Adrenal gland (tissue), 12 donors: Measurements from ENCODE around the gene PGAP2. TPM values are rescaled to one million over a fixed set of nuclear protein-coding genes. Genes with fewer than 3 reads are reported as not detected.

Experiments used
- DNase-seq, 7 donors: peaks; one replicate each; pipeline ENCODE4 v3.0.0-alpha.2; 2019 to 2020
- H3K27ac ChIP-seq, 5 donors: fragments of 200-600 bp; sonication (generic) in 4 of 5; 1 replicate in 3 of 5; 2 replicates in 2 of 5; pipeline versions ENCODE4 v1.5.1 to v1.8.0; 2016 to 2020; ENCODE audit warnings: mild to moderate bottlenecking in 1 of 5
- H3K27me3 ChIP-seq: fragments of 200-600 bp; 2 replicates; pipeline ENCODE4 v1.8.0; 2021
- H3K36me3 ChIP-seq, 2 donors: fragments of 200-600 bp; replicated peaks in 1 of 2; 1 replicate in 1 of 2; 2 replicates in 1 of 2; pipeline versions ENCODE4 v1.5.1 to v1.8.0; 2018 to 2022
- H3K4me1 ChIP-seq, 2 donors: fragments of 200-600 bp; replicated peaks in 1 of 2; 1 replicate in 1 of 2; 2 replicates in 1 of 2; pipeline versions ENCODE4 v1.5.1 to v1.8.0; 2018 to 2021
- H3K4me3 ChIP-seq, 4 donors: fragments of 200-600 bp; sonication (generic) in 3 of 4; one replicate each; pipeline ENCODE4 v1.5.1; 2016 to 2018
- H3K9me3 ChIP-seq, 3 donors: fragments of 200-600 bp; sonication (generic) in 1 of 3; replicated peaks in 1 of 3; 1 replicate in 2 of 3; 2 replicates in 1 of 3; pipeline versions ENCODE4 v1.5.1 to v1.8.0; 2016 to 2021
- CTCF ChIP-seq, 6 experiments: fragments of 450-650 bp in 4 of 6; fragments of 200-600 bp in 2 of 6; sonication (generic) in 1 of 6; IDR thresholded peaks; 1 replicate in 5 of 6; 2 replicates in 1 of 6; pipeline versions ENCODE4 v1.5.1 to v1.8.0; 2016 to 2021; ENCODE audit warnings: antibody characterized with exemption in 6 of 6, mild to moderate bottlenecking in 2 of 6, moderate library complexity in 1 of 6
- POLR2A ChIP-seq, 2 donors: fragments of 450-650 bp; IDR thresholded peaks; one replicate each; pipeline ENCODE4 v1.6.1; 2017; ENCODE audit warnings: antibody characterized with exemption in 2 of 2, mild to moderate bottlenecking in 2 of 2, moderate library complexity in 1 of 2
- WGBS, 4 donors: extraction: QIAGEN DNeasy Blood & Tissue Kit in 2 of 4; methylation state at CpG; one replicate each; pipeline versions ENCODE4 v1.1.5 to v1.1.7; 2013 to 2017; 5-methylcytosine and 5-hydroxymethylcytosine counted together
- intact Hi-C, 2 donors: fragments of 100-400 bp; cut with DNase I; formaldehyde crosslinking; loops; one replicate each; pipeline versions ENCODE4 v1.14.1 to v1.15.0; 2022 to 2023
- polyA plus RNA-seq, 3 donors: library from polyadenylated mRNA; stranded (reverse); fragments of 200-250 nt in 2 of 3; fragments of 350-450 nt in 1 of 3; fragmentation: Illumina TruSeq in 1 of 3; extraction: RNeasy Lipid Tissue Mini Kit (QIAGEN cat#74804) in 1 of 3; gene quantifications; one replicate each; pipeline ENCODE4 v1.2.3, GENCODE V29; 2013 to 2014
- total RNA-seq, 9 donors: library from RNA; depleted of rRNA in 4 of 9; stranded (reverse); fragments of >200 nt in 4 of 9; fragments of 120-200 nt in 1 of 9; fragmentation: NEBNext Ultra II Directional in 1 of 9; extraction: Animal tissue kit (Norgen Biotek cat#: 25700) in 1 of 9; gene quantifications; one replicate each; pipeline versions ENCODE4 v1.1.0 to v1.2.4, GENCODE V29; 2013 to 2023
- donor health status: healthy with polysubstance abuse.
- donor health status: Bipolar disorder and iron deficiency.
- donor health status: DM: yes; HTN: yes; CAD: no.
- donor health status: DM: no; HTN: no; CAD: no.
- donor health status: DM: no; HTN: no; CAD: no.
- donor health status: DM: yes; HTN: yes; CAD: no.

PGAP2 gene
- total and polyA plus RNA-seq, 12 donors: 4.6 to 44.0 (median 19.9) TPM

GRCh38 chr11:3837793-3838192, 29.4 kb downstream of the PGAP2 start:
- intact Hi-C loops: no loop called here
- H3K27me3 ChIP-seq: no peaks in the 10 kb centered on the region
- peak overlapping the region in 2 of 5 donors; percentile 52 to 62 for H3K27ac ChIP-seq
- no peak for TF ChIP-seq CTCF (IDR thresholded peaks at IDR 0.05)
- TF ChIP-seq POLR2A (IDR thresholded peaks at IDR 0.05): no peak
- DNase-seq: peak in 6 of 7 donors; percentile 45 to 74 (median 61)
- H3K36me3 ChIP-seq: no peaks in the 10 kb centered on the region
- peaks cover 23 to 61% of the 10 kb centered on the region in 2 donors for H3K4me1 ChIP-seq
- 48 to 100% (median 80%) methylated on average over 1 of the region's 1 CpG for WGBS, 4 donors
- peak overlapping the region in 1 of 4 donors; percentile 3 for H3K4me3 ChIP-seq
- H3K9me3 ChIP-seq: no peaks in the 10 kb centered on the region

- H3K4me3 ChIP-seq: peak overlapping the region in 1 of 4 donors; percentile 66
Measured at GRCh38 chr11:3838504-3838903, 30.1 kb downstream of the PGAP2 start.

GRCh38 chr11:3840004-3840869, 31.9 kb downstream of the PGAP2 start:
- H3K4me1 ChIP-seq: peaks cover 9 to 37% of the 10 kb centered on the region in 2 donors
- DNase-seq: peak in 4 of 7 donors; percentile 34 to 75 (median 69)
- H3K36me3 ChIP-seq: no peaks in the 10 kb centered on the region
- no peaks in the 10 kb centered on the region for H3K27me3 ChIP-seq
- H3K9me3 ChIP-seq: no peaks in the 10 kb centered on the region
- TF ChIP-seq POLR2A (IDR thresholded peaks at IDR 0.05) (peak in 1 of 2 donors; percentile 28), CTCF (IDR thresholded peaks at IDR 0.05) (no peak)
- intact Hi-C loops: no loop called here
- 2 to 52% (median 5%) methylated on average over 1 to 46 of the region's 46 CpGs for WGBS, 4 donors
- H3K27ac ChIP-seq: peak overlapping the region; percentile 43 to 96 (median 89)
- peak overlapping the region; percentile 50 to 82 (median 71) for H3K4me3 ChIP-seq

More at GRCh38 chr11:3838504-3838903, 30.1 kb downstream of the PGAP2 start:
- Histone ChIP-seq H3K36me3 (no peaks in the 10 kb centered on the region), H3K27ac (peak overlapping the region in 2 of 5 donors; percentile 52 to 62), H3K4me1 (peaks cover 19 to 54% of the 10 kb centered on the region in 2 donors), H3K27me3 (no peaks in the 10 kb centered on the region), H3K9me3 (no peaks in the 10 kb centered on the region)
- intact Hi-C loops: no loop called here
- DNase-seq: no peak
- 75 to 82% (median 79%) methylated on average over 2 of the region's 2 CpGs for WGBS, 4 donors
- TF ChIP-seq POLR2A (IDR thresholded peaks at IDR 0.05) (no peak), CTCF (IDR thresholded peaks at IDR 0.05) (no peak)

GRCh38 chr11:3840870-3841425, 32.6 kb downstream of the PGAP2 start, which contains the start of gene RHOG:
RHOG (minus strand) TSS chr11:3840959; CDS start chr11:3828138, 12,821 bp downstream.
- Histone ChIP-seq H3K27me3 (no peaks in the 10 kb centered on the region), H3K27ac (peak within 1 kb of the TSS; percentile 71 to 96 (median 89)), H3K4me1 (peaks cover 9 to 30% of the 10 kb centered on the region in 2 donors), H3K4me3 (peak within 1 kb of the TSS; percentile 50 to 82 (median 71)), H3K9me3 (no peaks in the 10 kb centered on the region), H3K36me3 (no peaks in the 10 kb centered on the region)
- DNase-seq: peak; percentile 77 to 87 (median 80)
- intact Hi-C loops: no loop called here
- 0% methylated on average over 3 to 39 of the region's 42 CpGs for WGBS, 4 donors
- TF ChIP-seq CTCF (IDR thresholded peaks at IDR 0.05) (no peak), POLR2A (IDR thresholded peaks at IDR 0.05) (no peak)
